HG02588 (cell line): ENCODE data around the gene MDK.
A peak's percentile ranks its signal among the peaks of the same experiment; 100 is the strongest.
"Not testable (repeated sequence)": the region's sequence is repeated elsewhere in the genome, so short reads cannot be mapped to it uniquely, and the experiment has no call there.

Source experiments
- ATAC-seq: cut with Tn5 transposase; IDR thresholded peaks from one replicate; pipeline ENCODE4 v1.9.1; 2021; ENCODE audit warnings: mild to moderate bottlenecking, moderate library complexity; ENCODE audit not compliant: unreplicated experiment

MDK gene

DNA sequence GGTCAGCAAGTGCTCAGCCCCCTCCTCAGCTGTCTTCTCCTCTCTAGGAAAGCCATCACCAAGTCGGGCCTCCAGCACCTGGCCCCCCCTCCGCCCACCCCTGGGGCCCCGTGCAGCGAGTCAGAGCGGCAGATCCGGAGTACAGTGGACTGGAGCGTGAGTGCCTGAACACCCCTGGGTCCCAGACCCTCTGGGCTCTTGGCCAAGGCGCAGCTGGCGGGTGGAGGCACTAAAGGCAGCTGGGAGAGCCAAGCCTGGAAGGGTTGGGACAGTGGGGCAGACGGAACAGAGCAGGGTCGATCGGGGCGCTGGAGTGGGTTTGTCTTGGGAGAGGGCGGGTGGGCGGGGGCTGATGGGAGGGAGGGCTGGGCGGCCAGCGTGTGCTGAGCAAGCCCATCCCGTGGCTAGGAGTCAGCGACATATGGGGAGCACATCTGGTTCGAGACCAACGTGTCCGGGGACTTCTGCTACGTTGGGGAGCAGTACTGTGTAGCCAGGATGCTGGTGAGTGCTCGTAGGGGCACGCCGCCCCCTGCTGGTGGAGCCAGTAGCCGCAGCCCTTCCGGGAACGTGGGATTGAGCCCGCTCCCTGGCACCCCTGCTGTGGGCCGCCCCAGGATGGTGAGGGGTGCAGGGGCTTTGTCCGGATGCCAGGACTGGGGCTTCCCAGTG is 14.1 kb upstream of the MDK start:
- peak; percentile 51 for ATAC-seq

GRCh38 chr11:46367916-46368267 is 13.6 kb upstream of the MDK start:
- no peak for ATAC-seq

DNA sequence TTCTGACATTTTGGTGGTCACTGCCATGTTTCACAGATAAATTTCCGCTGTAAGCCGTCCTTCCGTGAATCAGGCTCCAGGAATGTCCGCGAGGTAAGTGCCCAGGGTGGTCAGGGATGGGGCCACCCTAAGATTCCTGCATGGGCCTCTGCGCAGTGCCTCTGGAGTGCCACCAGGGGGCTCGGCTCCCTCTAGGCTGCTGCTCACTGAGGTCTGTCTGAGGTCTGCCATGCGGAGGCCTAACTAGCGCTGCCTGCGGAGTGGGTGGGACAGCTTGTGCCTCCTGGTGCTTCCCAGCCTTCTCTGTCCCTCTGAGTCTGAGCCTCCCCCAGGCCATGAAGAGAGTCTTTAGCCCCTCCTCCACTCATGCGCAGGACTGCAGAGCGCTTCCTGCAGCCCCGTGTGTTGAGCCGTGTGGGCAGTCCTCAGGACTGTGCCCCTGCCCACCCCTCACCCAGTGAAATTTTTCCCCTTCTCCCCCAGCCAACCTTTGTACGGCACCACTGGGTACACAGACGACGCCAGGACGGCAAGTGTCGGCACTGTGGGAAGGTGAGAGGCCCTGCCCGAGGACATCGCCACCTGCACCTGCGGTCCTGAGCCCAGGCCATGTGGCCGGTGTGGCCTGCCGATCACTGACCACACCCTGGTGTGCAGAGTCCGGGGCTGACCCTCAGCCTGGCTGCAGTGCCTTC is 11.9 kb upstream of the MDK start:
- no peak for ATAC-seq

- ATAC-seq = no peak
Observed at GRCh38 chr11:46370253-46370652, 11.2 kb upstream of the MDK start.

DNA sequence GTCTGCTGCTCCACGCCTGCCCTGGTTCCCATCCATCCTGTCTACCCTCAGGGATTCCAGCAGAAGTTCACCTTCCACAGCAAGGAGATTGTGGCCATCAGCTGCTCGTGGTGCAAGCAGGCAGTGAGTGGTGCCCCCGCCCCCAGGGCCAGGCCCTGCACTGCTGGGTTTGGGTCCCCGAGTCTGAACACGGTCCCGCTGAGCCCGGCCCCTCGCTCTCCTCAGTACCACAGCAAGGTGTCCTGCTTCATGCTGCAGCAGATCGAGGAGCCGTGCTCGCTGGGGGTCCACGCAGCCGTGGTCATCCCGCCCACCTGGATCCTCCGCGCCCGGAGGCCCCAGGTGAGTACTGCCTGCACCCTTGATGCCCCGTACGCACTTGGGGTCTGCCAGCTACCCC is 10.2 kb upstream of the MDK start:
- ATAC-seq = not testable (repeated sequence)

- ATAC-seq = no peak
Observed at GRCh38 chr11:46372086-46372485, 9.4 kb upstream of the MDK start.

- ATAC-seq = not testable (repeated sequence)
Observed at GRCh38 chr11:46372501-46372900, 9.0 kb upstream of the MDK start.

DNA sequence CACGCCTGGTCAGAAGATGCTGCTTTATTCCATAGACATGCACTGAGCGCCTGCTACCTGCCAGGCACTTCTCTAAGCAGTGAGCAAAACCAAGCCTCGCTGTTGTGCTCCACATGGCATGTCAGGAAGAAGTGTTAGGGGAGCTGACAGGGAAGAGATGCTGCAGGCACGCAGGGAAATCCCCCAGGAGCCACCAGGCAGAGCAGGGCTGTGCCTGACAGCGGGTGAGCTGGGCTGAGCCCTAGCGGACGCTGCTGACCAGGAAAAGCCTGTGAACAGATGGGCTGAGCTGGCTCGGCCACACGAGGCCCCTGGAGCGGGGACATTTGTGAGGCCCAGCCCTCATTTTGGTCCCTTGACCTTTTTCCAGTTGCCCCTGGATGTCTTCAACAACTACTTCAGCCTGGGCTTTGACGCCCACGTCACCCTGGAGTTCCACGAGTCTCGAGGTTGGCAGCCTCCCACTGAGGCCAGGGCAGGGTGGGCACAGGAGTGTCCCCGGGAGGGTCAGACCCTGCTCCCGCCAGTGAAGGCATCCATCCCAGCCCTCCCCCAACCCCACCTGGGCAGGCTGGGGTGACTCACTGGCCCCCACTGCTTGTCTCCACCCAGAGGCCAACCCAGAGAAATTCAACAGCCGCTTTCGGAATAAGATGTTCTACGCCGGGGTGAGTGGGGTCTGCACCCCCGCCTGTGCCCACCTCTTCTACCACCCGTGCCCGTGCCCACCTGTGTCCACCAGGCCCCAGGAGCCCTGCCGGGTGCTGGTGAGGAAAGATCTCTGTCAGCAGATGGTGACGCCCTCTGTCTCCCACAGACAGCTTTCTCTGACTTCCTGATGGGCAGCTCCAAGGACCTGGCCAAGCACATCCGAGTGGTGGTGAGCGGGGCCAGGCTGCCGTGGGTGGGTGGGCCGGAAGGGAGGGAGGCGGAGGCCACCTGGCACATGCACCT is 7.4 kb upstream of the MDK start:
- ATAC-seq = no peak

GRCh38 chr11:46374815-46375214 is 6.7 kb upstream of the MDK start:
- ATAC-seq = no peak

DNA sequence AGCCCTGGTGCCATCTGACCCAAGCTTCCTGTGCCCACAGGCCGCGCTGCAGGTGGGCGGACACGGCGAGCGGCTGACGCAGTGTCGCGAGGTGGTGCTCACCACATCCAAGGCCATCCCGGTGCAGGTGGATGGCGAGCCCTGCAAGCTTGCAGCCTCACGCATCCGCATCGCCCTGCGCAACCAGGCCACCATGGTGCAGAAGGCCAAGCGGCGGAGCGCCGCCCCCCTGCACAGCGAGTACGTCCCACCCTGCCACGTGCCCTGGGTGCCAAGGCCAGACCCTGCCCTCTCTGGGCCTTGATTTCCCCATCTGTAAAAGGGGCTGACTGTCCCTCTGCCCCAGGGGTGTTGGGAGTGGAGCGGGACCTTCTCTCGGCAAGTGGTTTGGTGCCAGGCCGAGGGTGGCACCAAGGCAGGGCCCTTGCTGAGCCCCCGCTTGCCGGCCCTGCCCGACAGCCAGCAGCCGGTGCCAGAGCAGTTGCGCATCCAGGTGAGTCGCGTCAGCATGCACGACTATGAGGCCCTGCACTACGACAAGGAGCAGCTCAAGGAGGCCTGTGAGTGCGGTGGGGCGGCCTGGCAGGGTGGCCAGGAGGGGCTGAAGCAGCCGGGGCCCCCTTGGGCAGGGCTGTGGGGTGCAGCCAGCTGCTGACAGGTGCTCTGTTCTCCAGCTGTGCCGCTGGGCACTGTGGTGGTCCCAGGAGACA is 5.9 kb upstream of the MDK start:
- no peak for ATAC-seq

DNA sequence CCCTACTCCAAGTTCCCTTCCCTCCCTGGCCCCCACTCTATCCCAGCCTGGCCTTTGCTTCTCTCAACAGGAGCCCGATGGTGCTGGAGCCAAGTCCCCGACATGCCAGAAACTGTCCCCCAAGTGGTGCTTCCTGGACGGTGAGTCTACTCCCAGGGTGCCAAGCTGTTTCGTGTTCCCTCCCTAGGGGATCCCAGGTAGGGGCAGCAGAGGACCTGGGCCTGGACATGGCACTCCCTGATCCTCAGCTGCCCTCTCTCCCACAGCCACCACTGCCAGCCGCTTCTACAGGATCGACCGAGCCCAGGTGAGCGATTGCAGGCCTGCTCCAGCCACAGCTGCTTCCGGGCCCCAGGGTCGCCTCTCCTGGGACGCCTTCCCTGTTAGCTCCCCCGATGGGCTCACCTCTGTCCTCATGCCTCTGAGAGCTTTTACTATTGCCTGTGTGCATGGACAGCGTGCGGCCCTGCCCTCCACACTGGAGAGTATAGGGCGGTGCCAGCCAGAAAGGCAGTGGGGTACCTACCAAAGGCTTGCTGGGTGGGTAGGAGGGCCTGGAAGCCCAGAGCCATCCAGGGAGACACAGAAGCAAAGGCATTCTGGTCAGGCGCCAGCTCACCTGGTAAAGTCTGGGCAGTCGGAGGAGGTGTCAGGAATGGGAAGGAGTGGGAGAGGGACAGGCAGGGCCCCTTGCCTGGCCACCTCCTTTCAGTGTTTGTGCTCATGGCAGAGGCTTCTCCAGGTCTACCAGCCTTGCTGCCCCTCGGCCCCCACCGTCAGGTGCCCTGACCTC is 5.0 kb upstream of the MDK start:
- ATAC-seq = no peak

- no peak for ATAC-seq
Observed at GRCh38 chr11:46377290-46377689, 4.2 kb upstream of the MDK start.

- no peak for ATAC-seq
Observed at GRCh38 chr11:46377831-46378230, 3.6 kb upstream of the MDK start.

- ATAC-seq = no peak
Observed at GRCh38 chr11:46378296-46378695, 3.2 kb upstream of the MDK start.

- ATAC-seq = no peak
Observed at GRCh38 chr11:46378811-46379481, 2.5 kb upstream of the MDK start.

DNA sequence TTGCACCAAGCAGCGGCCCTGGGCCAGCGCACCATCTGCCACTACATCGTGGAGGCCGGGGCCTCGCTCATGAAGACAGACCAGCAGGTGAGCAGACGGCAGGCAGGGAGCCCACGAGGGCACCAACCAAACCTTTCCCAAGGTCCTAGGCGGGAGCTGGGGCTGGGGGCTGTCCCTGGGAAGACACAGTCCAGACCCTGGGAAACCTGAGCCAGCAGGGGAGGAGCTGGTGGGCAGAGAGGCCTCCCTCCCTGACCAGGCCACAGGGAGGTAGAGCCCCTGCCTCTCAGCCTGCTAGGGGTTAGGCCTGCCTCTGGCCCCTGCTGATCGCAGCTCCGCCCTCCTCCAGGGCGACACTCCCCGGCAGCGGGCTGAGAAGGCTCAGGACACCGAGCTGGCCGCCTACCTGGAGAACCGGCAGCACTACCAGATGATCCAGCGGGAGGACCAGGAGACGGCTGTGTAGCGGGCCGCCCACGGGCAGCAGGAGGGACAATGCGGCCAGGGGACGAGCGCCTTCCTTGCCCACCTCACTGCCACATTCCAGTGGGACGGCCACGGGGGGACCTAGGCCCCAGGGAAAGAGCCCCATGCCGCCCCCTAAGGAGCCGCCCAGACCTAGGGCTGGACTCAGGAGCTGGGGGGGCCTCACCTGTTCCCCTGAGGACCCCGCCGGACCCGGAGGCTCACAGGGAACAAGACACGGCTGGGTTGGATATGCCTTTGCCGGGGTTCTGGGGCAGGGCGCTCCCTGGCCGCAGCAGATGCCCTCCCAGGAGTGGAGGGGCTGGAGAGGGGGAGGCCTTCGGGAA is 1.8 kb upstream of the MDK start:
- not testable (repeated sequence) for ATAC-seq

DNA sequence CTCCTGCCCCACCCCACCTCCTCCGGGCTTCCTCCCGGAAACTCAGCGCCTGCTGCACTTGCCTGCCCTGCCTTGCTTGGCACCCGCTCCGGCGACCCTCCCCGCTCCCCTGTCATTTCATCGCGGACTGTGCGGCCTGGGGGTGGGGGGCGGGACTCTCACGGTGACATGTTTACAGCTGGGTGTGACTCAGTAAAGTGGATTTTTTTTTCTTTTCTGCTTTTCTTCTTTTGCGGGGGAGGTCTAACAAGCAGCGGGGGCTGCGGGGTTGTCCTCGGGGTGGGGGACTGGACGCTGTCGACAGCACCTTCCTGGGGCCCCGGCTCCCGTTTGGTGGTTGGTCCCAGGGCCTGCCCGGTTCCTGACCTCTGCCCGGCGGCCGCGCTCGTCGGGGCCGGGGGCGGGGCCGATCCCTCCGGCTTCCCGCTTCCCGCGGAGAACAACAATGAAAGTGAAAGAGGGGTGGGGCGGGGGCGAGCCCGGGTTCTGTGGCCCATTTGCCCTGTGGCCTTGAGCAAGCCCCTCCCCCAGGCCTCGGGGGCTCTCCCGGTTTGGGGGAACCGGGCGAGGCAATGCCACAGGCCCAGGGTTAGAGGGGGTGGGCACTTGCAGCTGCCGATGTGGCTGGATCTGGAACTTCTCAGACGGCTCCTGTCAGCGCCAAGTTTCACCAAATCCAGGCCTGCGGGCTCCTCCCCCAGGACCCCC is 975 bp upstream of the MDK start:
- peak; percentile 46 for ATAC-seq
